GM21390 (cell line): Measurements from ENCODE around the gene CAMK1D.

Experiments
- ATAC-seq: cut with Tn5 transposase; IDR thresholded peaks from one replicate; pipeline ENCODE4 v1.9.1; 2021; ENCODE audit not compliant: unreplicated experiment

Gene CAMK1D

DNA sequence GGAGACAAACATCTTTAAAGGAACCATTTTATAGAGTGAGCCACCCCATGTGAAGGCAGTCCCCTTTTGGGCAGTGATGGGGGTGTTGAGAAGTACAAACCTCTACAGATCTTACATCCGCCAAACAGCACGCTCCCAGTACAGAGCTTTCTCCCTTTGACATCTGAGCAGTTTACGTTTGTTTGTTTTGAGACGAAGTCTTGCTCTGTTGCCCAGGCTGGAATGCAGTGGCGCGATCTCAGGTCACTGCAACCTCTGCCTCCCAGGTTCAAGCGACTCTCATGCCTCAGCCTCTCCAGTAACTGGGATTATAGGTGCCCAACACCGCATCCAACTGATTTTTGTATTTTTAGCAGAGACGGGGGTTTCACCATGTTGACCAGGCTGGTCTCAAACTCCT lies 523.2 kb downstream of the CAMK1D start:
- no peak for ATAC-seq

DNA sequence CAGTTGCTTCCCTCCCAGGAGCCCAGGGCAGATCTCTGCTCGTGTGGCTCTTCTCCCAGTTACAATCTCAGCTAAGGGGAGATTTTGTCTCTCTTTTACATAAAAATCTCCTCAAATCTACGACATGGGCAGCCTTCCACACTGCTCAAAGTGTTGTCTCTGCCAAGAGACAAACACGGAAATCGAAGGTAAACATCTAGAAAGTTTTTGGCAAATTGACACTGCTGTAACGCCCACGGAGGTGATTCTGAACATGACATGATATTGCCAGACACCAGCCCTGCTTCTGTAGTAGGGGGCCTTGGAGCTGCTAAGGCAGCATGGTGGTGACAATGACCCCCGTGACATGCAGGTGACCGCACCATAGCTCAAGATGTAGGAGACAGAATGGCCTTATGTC lies 523.8 kb downstream of the CAMK1D start:
- ATAC-seq = no peak

DNA sequence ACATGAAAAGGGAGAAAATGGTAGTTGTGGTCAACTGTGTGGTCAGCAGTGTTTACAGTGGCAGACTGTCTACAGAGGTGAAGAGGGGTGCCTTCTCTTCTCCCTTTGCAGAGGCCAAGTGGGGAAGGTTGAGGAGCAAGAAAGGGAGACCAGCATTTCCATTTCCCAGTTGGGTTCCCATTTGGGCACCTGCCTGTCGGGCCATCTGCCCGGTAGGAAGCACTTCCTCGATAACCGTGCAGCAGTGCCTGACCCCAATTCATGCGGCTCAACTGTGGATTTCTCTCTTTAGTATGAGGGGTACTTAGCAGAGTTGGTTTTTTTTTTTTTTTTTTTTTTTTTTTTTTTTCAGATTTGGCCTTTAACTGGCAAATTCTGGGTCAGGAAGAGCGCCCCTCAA lies 525.2 kb downstream of the CAMK1D start:
- no peak for ATAC-seq

DNA sequence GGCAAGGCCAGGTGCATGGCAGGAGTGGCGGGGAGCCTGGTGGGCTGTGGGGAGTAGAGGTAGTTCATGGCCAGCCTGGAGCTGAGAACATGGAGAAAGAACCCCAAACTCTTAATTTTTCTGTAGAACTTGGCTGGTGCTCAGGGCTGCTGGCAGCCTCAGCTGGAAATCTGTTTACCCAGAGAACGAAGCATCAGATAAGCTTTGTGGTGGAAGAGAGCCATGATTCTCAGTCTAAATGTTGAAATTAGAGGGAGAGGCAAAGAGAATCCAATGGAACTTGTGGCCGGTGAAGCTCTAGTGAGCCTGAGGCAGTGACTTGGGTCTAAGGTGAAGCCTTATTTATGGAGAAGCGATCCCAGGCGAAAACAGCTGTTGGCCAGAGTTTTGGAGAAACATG lies 525.8 kb downstream of the CAMK1D start:
- ATAC-seq = no peak

DNA sequence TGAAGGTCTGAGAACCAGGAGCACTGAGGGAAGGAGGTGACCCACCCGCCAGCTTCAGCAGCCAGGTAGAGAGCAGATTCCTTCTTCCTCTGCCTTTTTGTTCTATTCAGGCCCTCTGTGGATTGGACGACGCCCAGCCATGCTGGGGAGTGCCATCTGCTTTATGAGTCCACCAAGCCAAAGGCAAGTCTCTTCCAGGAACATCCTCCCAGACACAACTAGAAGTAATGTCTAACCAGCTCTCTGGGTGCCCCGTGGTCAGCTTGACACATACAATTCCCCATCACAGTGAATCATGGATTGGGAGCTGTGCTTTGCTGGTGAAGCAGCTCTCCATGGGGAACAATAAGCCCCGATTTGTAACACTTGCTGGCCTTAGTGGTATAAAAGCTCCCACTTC lies 526.9 kb downstream of the CAMK1D start:
- no peak for ATAC-seq

DNA sequence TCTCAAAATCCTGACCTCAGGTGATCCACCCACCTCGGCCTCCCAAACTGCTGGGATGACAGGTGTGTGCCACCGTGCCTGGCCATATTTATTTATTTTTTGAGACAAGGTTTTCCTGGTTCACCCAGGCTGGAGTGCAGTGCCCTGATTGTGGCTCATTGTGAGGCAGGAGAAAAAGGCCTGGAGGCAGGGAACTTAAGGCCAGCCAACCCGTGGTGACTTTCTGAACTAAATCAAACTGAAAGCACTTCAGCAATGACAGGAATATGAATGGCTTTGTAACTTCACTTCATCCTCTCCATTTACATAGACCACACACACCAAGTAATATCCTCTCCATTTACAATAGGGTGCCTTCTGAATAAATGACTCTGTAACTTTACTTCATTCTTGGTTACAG lies 527.8 kb downstream of the CAMK1D start:
- no peak for ATAC-seq

DNA sequence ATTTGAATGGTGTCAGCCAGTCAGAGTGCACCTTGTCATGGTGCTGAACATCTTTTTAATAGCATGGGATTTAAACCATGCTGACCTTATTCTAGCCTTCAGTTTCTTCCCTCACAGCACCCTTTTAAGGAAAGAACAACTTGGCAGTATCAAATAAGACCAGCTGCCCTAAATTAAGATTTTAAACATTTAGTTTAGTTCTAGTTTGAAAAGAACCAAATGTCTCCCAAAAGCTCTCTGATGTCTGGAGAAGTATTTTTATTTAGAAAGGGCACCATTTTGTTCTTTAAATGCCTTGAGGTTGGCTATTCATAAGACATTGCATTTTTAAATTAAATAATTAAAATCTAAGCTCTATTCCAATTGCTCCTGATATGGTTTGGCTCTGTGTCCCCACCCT lies 531.1 kb downstream of the CAMK1D start:
- ATAC-seq = no peak

DNA sequence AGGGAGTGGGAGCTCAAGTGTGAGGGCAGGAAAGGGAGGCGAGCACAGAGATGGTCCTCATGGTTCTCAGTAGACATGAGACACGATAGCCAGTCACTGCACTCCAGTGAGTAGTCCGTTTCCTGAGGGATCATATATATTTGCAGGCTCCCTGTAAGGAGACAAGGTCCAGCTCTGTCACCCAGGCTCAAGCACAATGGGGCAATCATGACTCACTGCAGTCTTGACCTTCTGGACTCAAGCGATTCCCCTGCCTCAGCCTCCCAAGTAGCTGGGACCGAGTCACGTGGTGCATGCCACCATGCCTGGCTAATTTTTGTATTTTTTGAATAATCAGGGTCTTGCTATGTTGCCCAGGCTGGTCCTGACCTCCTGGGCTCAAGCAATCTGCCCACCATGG lies 535.5 kb downstream of the CAMK1D start:
- no peak for ATAC-seq
